Activated naive CD4-positive, alpha-beta T cell treated with anti-CD3 and anti-CD28 coated beads, Interleukin-2, amount 50 U/mL, for 16 hours (primary cell): Measurements from ENCODE around the gene ARHGAP22.

Experiments
- DNase-seq: peaks from one replicate; pipeline ENCODE4 v3.0.0-alpha.2; 2020

The ARHGAP22 gene

GRCh38 chr10:48526846-48527505 lies 77.9 kb downstream of the ARHGAP22 start:
- no peak for DNase-seq

GRCh38 chr10:48526011-48526821 lies 78.7 kb downstream of the ARHGAP22 start:
- no peak for DNase-seq

DNA sequence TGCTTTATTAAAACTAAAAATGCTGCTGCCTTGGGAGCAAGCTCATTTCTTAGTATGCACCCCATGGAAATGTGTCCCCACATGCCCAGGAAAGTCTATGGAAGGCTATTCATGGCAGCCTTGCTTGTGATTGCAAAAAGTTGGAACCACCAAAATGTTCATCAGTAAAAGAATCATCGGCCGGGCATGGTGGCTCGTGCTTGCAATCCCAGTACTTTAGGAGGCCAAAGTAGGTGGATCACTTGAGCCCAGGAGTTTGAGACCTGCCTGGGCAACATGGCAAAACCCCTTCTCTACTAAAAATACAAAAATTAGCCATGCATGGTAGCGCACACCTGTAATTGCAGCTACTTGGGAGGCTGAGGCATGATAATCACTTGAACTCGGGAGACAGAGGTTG lies 79.8 kb downstream of the ARHGAP22 start:
- no peak for DNase-seq

GRCh38 chr10:48523820-48524758 lies 80.8 kb downstream of the ARHGAP22 start:
- no peak for DNase-seq

DNA sequence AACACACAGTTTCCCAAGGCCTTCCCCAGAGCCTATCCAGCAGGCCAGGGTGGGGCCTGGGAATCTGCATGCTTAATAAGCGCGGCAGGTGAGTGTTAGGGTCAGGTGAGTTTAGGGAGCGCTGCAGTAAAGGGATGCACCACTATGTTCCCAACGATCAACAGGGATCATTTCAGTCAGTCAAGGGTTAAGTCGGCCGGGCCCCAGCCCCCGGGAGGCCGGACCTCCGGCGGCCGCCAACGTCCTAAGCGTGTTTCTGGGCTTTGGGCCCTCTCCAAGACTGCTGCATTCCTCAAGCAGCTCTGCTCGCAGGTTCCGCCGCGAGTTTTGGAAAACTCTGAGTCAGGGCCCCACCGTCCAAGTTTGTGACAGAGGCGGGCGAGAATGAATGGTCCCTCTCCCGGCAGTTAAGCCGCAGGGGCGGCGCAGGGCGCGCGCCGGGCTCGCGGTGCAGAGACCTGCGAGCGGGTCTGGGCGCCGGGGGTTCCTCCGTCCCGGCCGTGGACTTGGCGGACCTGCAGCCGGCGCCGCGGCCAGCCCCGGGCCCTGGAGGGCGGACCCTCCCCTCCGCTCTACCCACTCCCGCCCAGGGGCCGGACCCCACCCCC lies 81.6 kb downstream of the ARHGAP22 start:
- no peak for DNase-seq

- DNase-seq: no peak
Measured at GRCh38 chr10:48522011-48522765, 82.7 kb downstream of the ARHGAP22 start.

GRCh38 chr10:48520594-48520993 lies 84.3 kb downstream of the ARHGAP22 start:
- no peak for DNase-seq

DNA sequence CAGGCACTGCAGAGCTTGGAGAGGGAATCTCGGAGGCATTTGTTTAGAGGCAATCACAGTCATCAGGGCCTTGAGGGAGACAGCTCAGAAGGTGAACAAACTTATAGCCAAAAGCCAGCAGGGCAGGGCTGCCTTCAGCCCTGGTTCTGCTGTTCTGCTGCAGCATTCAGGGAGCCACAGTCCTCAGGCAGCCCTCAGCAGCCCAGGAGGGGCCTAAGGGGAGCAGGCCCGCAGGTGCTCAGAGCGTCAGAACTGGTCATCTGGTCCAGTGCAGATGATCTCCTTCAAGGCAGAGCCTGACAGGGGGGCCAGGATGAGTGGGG lies 84.7 kb downstream of the ARHGAP22 start:
- DNase-seq: no peak

GRCh38 chr10:48519481-48520183 lies 85.2 kb downstream of the ARHGAP22 start:
- DNase-seq: no peak

GRCh38 chr10:48518986-48519385 lies 85.9 kb downstream of the ARHGAP22 start:
- no peak for DNase-seq

DNA sequence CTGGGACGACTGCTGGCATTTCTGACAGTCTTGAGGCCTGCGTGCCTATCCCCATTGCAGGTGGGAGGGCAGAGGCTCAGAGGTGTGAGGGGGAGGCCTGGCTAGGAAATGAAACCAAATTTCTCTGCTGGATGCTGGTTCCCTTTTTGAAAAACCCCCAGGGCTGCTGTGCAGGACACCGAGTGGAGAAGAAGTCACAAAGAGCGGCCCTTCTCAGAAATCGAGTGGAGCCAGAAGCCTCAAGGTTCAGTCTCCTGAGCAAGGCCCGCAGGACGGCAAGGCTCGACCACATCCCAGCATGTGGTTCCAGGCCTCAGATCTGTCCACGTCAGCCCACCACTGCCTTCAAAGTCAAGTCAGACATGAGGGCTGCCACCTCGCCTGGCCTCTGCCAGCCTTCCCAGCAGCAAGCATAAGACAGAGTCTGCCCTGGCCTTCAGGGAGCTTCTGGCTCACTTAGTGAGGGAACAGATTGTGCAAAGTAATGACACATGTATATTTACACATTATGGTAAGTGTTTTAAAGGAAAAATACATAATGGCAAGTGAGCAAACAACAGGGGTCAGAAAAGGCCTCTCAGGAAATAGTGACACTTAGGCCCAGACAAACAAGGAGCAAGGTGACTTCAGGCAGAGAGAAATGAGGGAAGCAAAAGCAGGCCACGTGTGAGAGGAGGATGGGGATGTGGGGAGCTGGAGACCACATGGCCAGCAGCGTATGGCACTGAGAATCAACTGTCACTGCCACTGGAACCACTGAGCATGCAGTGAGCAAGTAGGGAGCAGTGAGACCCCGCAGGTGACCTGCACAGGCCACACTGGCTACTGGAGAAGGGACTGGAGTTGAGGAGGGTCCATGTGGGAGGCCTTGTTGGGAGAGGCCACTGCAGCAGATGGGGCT lies 86.7 kb downstream of the ARHGAP22 start:
- no peak for DNase-seq

GRCh38 chr10:48517482-48517881 lies 87.4 kb downstream of the ARHGAP22 start:
- no peak for DNase-seq

- DNase-seq: no peak
Measured at GRCh38 chr10:48516911-48517310, 88.0 kb downstream of the ARHGAP22 start.

DNA sequence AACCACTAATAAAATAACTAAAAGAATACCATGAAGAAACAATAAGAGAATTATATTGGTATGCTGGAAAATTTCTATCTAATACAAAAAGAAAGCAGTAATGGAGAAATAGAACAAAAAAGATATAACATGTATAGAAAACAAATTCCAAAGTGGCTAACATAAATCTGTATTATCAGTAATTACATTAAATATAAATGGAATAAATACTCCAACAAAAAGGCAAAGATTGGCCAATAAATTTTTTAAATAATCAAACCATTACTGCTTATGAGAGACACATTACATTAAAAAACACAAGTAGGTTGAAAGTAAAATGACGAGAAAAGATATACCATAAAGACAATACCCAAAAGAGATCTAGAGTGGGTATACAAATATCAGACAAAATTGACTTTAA lies 90.0 kb downstream of the ARHGAP22 start:
- no peak for DNase-seq

- DNase-seq: no peak
Measured at GRCh38 chr10:48514255-48514654, 90.6 kb downstream of the ARHGAP22 start.

DNA sequence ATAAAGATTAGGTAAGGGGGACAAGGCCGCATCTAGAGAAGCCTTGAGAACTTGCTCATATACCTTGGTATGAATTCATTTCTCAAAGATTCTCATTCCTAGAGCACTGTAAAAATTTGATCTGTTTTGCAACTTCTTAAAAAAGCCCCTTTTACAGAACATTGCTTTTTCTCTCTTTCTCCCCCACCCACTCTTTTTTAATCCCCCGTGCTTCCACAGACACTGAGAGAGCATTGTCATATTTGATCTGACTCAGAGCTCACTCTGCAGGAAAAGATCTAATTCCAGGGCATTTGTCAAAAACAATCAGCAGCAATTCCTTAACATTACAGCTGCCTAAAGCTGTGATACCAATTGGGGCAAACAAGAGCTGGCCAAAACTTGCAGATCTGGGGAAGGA lies 92.0 kb downstream of the ARHGAP22 start:
- no peak for DNase-seq

GRCh38 chr10:48511875-48512231 lies 93.0 kb downstream of the ARHGAP22 start:
- DNase-seq: no peak

DNA sequence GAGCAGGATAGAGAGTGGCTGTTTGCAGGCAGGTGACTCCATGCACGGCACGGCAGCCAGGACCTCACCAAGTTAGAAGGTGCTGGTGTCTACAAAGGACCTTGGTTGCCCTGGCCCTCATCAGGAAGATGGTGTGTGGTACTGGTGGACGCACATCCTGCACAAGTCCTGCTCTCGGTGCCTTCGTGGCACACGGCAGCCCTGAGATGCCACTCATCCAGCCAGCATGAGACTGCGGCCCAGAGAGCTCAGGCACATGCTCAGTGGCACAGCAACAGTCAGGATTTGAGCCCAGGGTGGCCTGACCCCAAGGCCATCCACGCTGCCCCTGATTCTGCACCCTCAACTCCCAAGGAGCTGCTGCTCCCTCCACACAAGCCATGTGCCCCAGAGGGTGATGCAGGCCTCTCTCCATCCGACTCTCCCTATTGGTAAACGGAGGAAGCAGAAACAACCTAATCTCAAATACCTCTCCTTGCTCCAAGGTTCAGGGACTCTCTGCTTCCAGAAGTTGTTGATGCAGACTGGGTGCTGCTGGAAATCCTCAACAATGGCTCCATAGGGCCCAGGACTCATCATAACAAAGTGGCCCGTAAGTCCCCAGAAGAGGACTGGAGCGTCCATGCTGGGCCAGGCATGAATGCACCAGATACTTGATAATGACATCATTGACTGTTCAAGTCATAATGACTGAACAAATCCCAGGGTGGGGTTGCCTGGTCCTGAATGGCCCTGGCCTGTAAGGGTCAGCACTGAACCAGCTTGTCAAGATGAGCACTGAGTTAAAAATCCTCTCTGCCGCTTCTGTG lies 93.6 kb downstream of the ARHGAP22 start:
- DNase-seq: no peak

GRCh38 chr10:48509974-48510692 lies 94.7 kb downstream of the ARHGAP22 start:
- no peak for DNase-seq
